Stimulated activated CD8-positive, alpha-beta memory T cell treated with anti-CD3 and anti-CD28 coated beads, Interleukin-4, amount 100 ng/mL, for 48 hours (primary cell): Measurements from ENCODE around the gene CPNE2.

Source experiments
- DNase-seq: peaks from one replicate; pipeline ENCODE4 v3.0.0-alpha.2; 2020

CPNE2 gene

DNA sequence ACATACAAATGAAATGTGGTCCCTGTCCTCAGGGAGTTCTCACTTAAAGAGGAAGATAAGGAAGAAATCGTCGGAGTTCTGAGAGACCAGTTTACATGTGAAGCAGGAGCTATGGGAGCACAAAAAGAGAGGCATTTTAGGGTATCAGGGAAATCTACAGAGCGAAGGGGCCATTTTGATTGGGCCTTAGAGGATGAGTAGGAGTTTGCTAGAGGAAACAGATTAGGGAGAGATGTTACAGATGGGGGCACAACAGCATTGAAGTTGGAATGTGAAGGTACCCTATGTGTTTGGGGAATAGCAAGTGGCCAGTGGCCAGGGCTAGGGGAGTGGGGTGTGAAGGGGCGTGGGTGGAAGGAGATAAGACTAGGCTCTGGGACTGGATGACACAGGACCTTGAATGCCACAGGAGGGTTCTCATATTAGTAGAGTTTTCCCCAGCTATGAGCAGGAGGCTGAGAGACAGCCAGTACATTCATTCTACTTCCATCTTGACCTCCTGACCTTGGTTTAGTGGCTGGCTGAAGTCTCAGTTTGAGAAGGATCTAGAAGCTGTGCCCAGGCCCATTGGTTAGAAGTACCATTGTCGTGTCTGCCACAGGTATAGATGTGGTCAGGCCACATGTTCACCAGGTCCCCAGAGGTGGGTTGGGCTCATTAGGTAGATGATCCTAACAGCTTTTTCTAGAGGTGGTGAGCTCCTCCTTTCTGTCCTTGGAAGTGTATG is 34.8 kb downstream of the CPNE2 start:
- DNase-seq = peak; percentile 50

DNA sequence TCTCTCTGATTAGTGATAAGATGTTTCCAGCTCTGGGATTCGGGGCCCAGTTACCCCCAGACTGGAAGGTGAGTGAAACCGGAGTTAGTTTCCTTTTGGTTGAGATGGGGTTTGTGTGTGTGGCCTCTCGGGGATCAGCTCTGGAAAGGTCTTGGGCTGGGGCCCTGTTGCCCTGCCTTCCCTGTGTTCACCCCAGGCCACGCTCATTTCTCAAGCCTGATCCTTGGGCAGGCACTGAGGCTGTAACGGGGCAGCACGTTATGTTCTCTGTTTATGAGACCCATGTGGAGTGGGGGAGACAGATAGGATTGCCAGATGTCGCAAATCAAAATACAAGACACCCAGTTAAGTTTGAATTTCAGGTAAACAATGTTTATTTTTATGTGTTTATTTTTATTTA is 35.5 kb downstream of the CPNE2 start:
- no peak for DNase-seq

DNA sequence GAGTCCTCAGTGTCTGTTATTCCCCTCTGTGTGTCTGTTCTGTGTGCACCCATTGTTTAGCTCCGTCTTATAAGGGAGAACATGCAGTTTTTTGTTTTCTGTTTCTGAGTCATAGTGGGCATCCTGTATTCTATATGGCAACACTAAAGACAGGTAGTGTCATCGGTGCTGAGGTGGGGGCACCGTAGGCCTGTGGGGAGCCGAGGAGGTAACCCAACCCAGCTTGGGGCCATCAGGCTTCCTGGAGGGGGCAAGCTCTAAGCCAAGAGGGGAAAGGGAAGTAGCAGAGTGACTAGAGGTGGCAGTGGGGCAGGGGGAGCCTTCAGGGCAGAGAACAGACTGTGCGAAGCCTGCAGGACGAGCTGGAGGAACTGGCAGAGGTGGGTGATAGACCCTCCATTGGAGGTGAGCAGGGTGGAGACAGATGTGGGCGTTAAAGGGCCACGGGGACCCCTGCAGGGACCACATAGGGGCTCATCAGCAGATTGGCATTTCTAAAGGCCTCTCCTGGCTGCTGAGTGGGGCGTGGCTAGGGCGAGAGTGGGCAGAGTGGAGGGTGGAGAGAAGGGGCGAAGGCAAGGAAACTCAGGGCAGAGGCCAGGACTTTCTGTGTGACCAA is 36.5 kb downstream of the CPNE2 start:
- peak; percentile 70 for DNase-seq

DNA sequence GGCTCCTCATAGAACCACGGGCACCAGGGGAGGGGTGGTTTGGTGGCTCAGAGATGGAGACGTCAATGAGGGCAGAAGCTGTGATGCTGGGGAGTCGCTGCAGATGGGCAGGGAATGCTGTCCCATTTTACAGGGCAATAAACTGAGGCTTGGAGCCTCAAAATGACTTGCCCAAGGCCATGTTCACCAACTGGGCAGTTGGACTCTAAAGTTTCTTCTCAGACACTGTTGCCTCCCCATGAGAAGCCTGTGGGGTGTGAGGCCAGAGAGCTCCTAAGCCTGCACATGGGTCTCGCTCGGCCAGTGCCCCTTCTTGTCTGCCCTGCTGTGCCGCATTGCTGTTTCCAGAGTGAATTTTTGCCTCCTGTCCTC is 38.6 kb downstream of the CPNE2 start:
- DNase-seq = no peak

DNA sequence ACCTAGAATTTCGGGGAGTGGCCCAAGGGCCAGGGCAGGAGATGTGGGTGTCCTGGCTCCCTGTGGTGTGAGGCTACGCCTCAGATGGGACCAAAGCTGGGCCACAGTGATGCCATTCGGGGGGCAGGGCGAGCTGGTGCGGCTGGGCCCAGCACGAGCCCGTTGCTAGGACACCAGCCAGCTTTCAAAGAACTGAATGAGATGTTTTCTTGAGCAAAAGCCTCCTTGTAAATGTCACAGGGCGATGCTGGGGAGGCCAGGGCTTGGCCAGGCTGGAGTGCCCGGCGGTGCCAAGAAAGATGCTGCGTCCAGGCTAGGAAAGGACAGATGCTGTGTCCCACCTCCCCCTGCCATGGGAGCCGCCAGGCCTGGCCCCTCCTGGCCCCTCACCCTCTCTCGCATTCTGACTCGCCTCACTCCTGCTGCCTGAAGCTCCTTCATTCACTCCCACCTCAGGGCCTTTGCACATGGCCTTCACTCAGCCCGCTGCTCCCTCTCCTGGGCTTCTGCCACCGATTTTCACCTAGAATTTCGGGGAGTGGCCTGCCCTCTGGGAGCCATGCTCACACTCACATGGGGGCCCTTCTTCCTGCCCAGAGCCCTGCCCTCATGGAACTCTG is 39.1 kb downstream of the CPNE2 start:
- no peak for DNase-seq

- DNase-seq = no peak
Measured at GRCh38 chr16:57132470-57132869, 40.1 kb downstream of the CPNE2 start.

DNA sequence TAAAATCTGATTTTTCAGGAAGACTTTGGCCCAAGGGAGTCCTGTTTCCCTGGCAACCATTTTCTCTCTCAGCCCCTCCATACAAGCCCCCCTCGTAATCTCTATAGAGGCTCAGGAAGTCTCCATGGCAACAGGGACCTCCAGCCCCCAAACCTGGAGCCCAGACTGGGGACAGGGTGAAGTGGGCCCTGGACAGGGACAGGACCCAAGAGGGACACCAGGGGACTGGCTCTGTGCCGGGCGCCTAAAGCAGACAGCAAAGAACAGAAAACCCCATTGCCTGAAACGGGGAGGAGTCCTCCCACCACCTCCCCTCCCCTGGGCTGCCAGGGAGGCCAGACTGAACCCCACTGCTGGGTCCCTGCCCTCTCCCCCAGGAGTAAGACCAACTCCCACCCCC is 40.6 kb downstream of the CPNE2 start:
- no peak for DNase-seq

- peak; percentile 43 for DNase-seq
Measured at GRCh38 chr16:57133886-57134285, 41.5 kb downstream of the CPNE2 start.

DNA sequence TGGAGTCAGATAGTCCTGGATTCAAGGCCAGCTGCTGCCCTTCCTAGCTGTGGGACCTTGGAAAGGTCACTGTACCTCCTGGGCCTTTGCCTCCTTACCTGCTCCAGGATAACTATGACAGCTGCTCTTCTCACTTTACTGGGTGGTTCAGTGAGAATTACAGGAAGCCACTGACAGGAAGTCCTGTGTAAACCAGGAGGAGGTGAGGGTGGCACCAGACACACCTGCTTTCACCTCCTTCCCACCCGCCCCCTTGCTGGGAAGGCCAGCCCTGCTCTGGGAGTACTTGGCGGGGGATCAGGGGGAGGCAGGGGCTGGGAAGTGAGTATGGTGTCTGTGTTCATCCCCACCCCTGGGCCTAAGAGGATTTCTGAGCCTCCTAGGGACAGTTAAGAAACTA is 42.6 kb downstream of the CPNE2 start:
- no peak for DNase-seq

DNA sequence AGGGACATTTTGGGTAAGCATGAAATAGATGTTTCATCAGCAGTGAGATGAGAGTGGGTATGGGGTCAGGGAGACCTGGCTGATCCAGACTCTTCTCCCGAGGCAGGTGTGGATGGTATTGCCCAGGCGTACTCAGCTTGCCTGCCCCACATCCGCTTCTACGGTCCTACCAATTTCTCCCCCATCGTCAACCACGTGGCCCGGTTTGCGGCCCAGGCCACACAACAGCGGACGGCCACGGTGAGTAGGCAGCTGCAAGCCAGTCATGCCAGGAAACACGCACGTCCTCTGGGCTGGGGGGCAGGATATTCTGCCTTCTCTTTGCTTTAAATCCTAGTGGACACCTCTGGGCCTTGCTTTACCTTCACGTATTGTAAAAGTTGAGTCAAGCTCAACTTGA is 44.7 kb downstream of the CPNE2 start:
- DNase-seq = no peak

- DNase-seq = no peak
Measured at GRCh38 chr16:57137566-57138273, 45.3 kb downstream of the CPNE2 start.

DNA sequence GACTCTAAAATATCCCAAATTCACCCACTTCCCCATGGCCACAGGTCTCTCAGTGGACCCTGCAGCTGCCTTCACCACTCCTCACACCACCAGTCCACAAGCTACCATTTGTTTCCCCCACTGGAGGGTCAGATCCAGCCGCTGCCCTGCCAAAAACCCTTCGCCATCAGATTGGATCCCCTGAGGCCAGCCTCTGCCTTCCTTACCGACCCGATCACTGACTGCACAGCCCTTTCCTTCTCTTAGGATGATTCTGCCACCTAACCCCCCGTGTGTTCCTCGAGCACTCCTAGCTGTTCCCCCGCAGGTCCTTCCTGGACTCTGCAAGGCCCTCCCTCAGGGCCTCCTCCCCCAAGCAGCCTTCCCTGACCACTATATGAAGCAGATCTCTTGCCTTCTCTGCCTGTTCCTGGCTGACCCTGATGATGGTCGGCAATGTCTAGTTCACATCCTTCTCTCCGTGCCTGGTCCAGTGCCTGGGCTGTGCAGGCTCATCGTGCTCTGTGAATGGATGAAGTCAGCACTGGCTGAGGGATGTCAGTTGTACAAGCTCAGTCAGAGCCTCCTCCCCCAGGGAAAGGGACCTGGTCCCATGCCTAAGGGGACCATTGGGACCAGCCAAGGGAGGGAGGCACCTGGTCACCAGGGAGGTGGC is 46.0 kb downstream of the CPNE2 start:
- DNase-seq = no peak

GRCh38 chr16:57140931-57141668 is 48.7 kb downstream of the CPNE2 start:
- no peak for DNase-seq

DNA sequence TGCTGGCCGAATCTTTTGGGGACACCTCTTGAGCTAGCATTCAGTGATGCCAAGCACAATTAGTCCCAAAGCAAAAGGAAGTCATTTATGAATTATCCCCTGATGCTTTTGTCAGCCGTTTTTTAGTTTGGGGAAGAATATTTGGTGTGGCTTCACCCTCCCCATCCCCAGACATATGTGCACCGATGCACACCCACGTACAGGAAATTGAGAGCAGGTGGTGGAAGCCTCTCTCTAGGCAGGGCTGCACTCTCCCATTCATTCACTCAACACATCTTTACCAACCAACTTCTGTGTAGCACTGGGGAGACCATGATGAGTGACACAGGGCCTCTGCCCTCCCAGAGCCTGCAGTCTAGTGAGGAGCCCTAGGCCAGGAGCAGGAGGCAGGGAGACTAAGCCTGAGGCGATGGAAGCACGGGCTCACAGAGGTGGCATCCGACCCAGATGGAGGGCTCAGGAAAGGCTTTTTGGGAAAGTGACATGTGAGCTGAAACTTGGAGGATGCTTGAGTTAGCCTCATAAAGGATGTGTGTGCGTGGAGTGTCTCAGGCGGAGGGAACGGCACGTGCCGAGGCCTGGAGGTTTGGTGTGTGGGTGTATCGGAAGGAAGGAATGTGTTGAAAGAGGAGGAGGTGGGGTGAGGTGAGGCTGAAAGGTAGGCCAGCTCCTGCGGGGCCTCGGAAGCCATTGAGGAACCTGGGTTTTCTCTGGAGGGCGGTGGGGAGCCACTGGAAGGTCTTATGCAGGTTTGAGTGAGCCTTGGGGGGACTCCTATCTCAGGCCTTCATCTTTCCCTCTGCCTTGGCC is 49.6 kb downstream of the CPNE2 start:
- DNase-seq = no peak

DNA sequence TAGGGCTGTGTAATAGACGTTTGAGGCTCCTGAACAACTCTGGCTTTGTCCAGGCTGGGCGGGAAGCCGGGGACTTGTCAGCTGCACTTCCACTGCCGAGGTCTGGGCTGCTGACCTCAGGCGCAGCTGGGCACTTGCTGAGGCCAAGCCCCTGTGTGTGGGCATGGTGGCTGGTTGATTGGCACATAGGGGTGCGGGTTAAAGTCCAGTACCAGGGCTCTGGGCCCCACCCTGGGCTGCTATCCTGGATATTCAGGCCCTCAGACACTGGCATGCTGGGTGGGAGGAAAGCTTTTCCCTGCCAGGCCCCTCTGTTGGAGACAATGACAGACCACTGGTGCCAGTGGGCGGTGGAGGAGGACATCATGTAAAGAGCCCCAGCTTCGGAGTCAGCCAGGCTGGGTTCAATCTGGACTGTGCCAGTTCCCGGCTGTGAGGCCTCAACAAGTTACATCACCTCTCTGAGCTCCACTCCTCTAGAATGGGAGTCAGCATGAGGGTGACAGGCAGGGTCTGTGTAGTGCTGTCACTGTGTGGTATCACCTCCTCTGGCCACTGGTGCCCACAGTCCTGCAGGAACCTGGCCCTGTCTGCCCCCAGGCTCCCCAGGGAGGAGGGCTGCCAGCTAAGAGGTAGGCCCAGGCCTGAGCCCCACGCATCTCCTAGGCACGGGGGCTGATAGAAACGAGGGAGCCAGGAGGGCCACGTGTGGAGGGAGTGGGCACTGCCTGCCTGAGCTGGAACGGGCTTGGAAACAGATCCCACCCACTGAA is 51.0 kb downstream of the CPNE2 start:
- no peak for DNase-seq

DNA sequence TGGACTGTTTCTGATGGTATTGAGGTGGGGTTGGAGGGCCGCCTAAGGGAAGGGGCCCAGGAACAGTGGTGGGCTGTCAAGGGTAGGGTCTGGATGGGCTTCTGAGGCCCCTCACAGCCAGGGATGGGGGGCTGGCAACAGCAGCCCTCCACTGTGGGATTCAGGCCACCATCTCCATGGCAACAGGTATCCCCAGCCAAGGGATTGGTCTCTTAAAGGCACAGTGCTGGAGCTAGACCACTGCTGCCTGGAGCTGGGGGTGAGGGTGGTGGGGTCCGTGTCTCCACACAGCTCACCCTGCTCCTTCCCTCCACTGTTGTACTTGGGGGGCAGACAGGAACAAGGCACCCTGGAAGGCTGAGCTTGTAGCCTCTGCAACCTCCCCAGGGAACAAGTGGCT is 51.6 kb downstream of the CPNE2 start:
- DNase-seq = no peak

GRCh38 chr16:57145046-57146021 is 53.0 kb downstream of the CPNE2 start:
- no peak for DNase-seq

GRCh38 chr16:57146040-57146647 is 53.8 kb downstream of the CPNE2 start:
- no peak for DNase-seq

- no peak for DNase-seq
Measured at GRCh38 chr16:57146735-57147134, 54.4 kb downstream of the CPNE2 start.
